ENCODE measurements around the gene TTC17. TPM values are rescaled to one million over a fixed set of nuclear protein-coding genes. Genes with fewer than 3 reads are reported as not detected.

TTC17 gene
- total RNA-seq, 1 experiment from 2014 or later, result 40.2 TPM

GRCh38 chr11:43516316-43516850 lies 157.7 kb downstream of the TTC17 start:
- no peak for DNase-seq (ENCODE audit: low spot score)
- in situ Hi-C loops (cut with HindIII; ENCODE audit: low sequenced_read_pairs), result no loop called here

- in situ Hi-C loops (cut with HindIII; ENCODE audit: low sequenced_read_pairs), result no loop called here
- DNase-seq (ENCODE audit: low spot score), result no peak
Measured at GRCh38 chr11:43517518-43517917, 158.8 kb downstream of the TTC17 start.

GRCh38 chr11:43518408-43519160 lies 159.9 kb downstream of the TTC17 start:
- in situ Hi-C loops (cut with HindIII; ENCODE audit: low sequenced_read_pairs), result no loop called here
- DNase-seq (ENCODE audit: low spot score), result no peak

GRCh38 chr11:43521471-43521870 lies 162.8 kb downstream of the TTC17 start:
- DNase-seq (ENCODE audit: low spot score), result no peak
- in situ Hi-C loops (cut with HindIII; ENCODE audit: low sequenced_read_pairs), result no loop called here

GRCh38 chr11:43523632-43524031 lies 164.9 kb downstream of the TTC17 start:
- in situ Hi-C loops (cut with HindIII; ENCODE audit: low sequenced_read_pairs), result no loop called here
- DNase-seq (ENCODE audit: low spot score), result no peak

- in situ Hi-C loops (cut with HindIII; ENCODE audit: low sequenced_read_pairs), result no loop called here
- no peak for DNase-seq (ENCODE audit: low spot score)
Measured at GRCh38 chr11:43532041-43532440, 173.3 kb downstream of the TTC17 start.

- DNase-seq (ENCODE audit: low spot score), result peak; percentile 25
- in situ Hi-C loops (cut with HindIII; ENCODE audit: low sequenced_read_pairs), result no loop called here
Measured at GRCh38 chr11:43537833-43538615, 179.3 kb downstream of the TTC17 start.

GRCh38 chr11:43541993-43542392 lies 183.3 kb downstream of the TTC17 start:
- in situ Hi-C loops (cut with HindIII; ENCODE audit: low sequenced_read_pairs), result no loop called here
- no peak for DNase-seq (ENCODE audit: low spot score)

- no peak for DNase-seq (ENCODE audit: low spot score)
- in situ Hi-C loops (cut with HindIII; ENCODE audit: low sequenced_read_pairs), result no loop called here
Measured at GRCh38 chr11:43542750-43543712, 184.3 kb downstream of the TTC17 start.

Other genes starting within 250 kb of the TTC17 start
- gene API5, start 46.9 kb upstream of the TTC17 start, total RNA-seq (2014; rRNA removed; shearing (Covaris generic)), result 17.0 and 20.4 TPM in 2 replicates